HEK293T (cell line): ENCODE results near the gene GBP2.

Source experiments
- ARNT ChIP-seq: fragments of 450-650 bp; IDR thresholded peaks from 2 replicates; pipeline ENCODE4 v1.6.1; 2017; ENCODE audit warnings: mild to moderate bottlenecking
- BHLHE40 ChIP-seq: fragments of 450-650 bp; IDR thresholded peaks from 2 replicates; pipeline ENCODE4 v1.6.1; 2016; ENCODE audit warnings: mild to moderate bottlenecking, moderate library complexity, borderline replicate concordance
- FOXA1 ChIP-seq: fragments of 450-650 bp; IDR thresholded peaks from 2 replicates; pipeline ENCODE4 v1.6.1; 2016; ENCODE audit warnings: mild to moderate bottlenecking
- HDGF ChIP-seq: fragments of 450-650 bp; IDR thresholded peaks from 2 replicates; pipeline ENCODE4 v1.6.1; 2017; ENCODE audit warnings: antibody characterized with exemption, borderline replicate concordance
- LEF1 ChIP-seq: fragments of 450-650 bp; IDR thresholded peaks from 2 replicates; pipeline ENCODE4 v1.6.1; 2017; ENCODE audit warnings: mild to moderate bottlenecking, borderline replicate concordance
- PKNOX1 ChIP-seq: fragments of 450-650 bp; IDR thresholded peaks from 2 replicates; pipeline ENCODE4 v1.6.1; 2016
- SP1 ChIP-seq: fragments of 450-650 bp; IDR thresholded peaks from 2 replicates; pipeline ENCODE4 v1.6.1; 2017

GRCh38 chr1:89102021-89102420 is 23.9 kb downstream of the GBP2 start:
- no peak for TF ChIP-seq ARNT
- TF ChIP-seq SP1, result no peak
- no peak for TF ChIP-seq BHLHE40
- no peak for TF ChIP-seq PKNOX1
- TF ChIP-seq FOXA1, result no peak
- no peak for TF ChIP-seq LEF1
- no peak for TF ChIP-seq HDGF
